NCI-H2196 treated with DMSO at 0.1 percent for 48 hours (cell line): Measurements from ENCODE around the gene KRTAP1-1.
"Not testable (repeated sequence)": the region's sequence is repeated elsewhere in the genome, so short reads cannot be mapped to it uniquely, and the experiment has no call there.

Experiments
- DNase-seq: peaks from one replicate; lab custom pipeline; 2025; ENCODE audit not compliant: unreplicated experiment; lab: John Stamatoyannopoulos, UW

KRTAP1-1 gene

GRCh38 chr17:41057547-41057946 lies 16.3 kb upstream of the KRTAP1-1 start:
- DNase-seq = no peak

- not testable (repeated sequence) for DNase-seq
Observed at GRCh38 chr17:41055130-41055529, 13.9 kb upstream of the KRTAP1-1 start, which contains the start of gene KRTAP2-2. TSS of gene KRTAP2-2 (minus strand) at chr17:41055230. CDS start at chr17:41055211, 19 bp downstream.

- not testable (repeated sequence) for DNase-seq
Observed at GRCh38 chr17:41054556-41054955, 13.3 kb upstream of the KRTAP1-1 start.

- no peak for DNase-seq
Observed at GRCh38 chr17:41054025-41054424, 12.8 kb upstream of the KRTAP1-1 start.

- no peak for DNase-seq
Observed at GRCh38 chr17:41052566-41052965, 11.3 kb upstream of the KRTAP1-1 start.

GRCh38 chr17:41049110-41049509 lies 7.9 kb upstream of the KRTAP1-1 start:
- no peak for DNase-seq

GRCh38 chr17:41048441-41048840 lies 7.2 kb upstream of the KRTAP1-1 start:
- DNase-seq = no peak

- DNase-seq = not testable (repeated sequence)
Observed at GRCh38 chr17:41046735-41047465, 5.7 kb upstream of the KRTAP1-1 start, which contains the start of gene KRTAP2-1. TSS of gene KRTAP2-1 (minus strand) at chr17:41047316. CDS start at chr17:41047267, 49 bp downstream.

GRCh38 chr17:41042953-41043352 lies 1.7 kb upstream of the KRTAP1-1 start:
- no peak for DNase-seq

GRCh38 chr17:41037853-41038350 lies 3.3 kb downstream of the KRTAP1-1 start:
- DNase-seq = no peak

- DNase-seq = peak; percentile 34
Observed at GRCh38 chr17:41034346-41034935, 6.8 kb downstream of the KRTAP1-1 start, which contains the start of gene KRTAP1-3. TSS of gene KRTAP1-3 (minus strand) at chr17:41034874. CDS start at chr17:41034821, 53 bp downstream.

GRCh38 chr17:41029633-41030245 lies 11.5 kb downstream of the KRTAP1-1 start, which contains the start of gene KRTAP1-4:
TSS of gene KRTAP1-4 (minus strand) at chr17:41030195. CDS start at chr17:41030078, 117 bp downstream.
- DNase-seq = no peak

- DNase-seq = no peak
Observed at GRCh38 chr17:41026715-41027471, 14.4 kb downstream of the KRTAP1-1 start, which contains the start of gene KRTAP1-5. TSS of gene KRTAP1-5 (minus strand) at chr17:41027208. CDS start at chr17:41027155, 53 bp downstream.

GRCh38 chr17:41024697-41025096 lies 16.6 kb downstream of the KRTAP1-1 start:
- no peak for DNase-seq

- no peak for DNase-seq
Observed at GRCh38 chr17:41020336-41020735, 20.9 kb downstream of the KRTAP1-1 start.

- DNase-seq = no peak
Observed at GRCh38 chr17:41019415-41019814, 21.8 kb downstream of the KRTAP1-1 start.

GRCh38 chr17:41018541-41018940 lies 22.7 kb downstream of the KRTAP1-1 start:
- no peak for DNase-seq

- no peak for DNase-seq
Observed at GRCh38 chr17:41016578-41017215, 24.6 kb downstream of the KRTAP1-1 start.

- no peak for DNase-seq
Observed at GRCh38 chr17:41015454-41015853, 25.8 kb downstream of the KRTAP1-1 start.

GRCh38 chr17:41013606-41014005 lies 27.6 kb downstream of the KRTAP1-1 start:
- DNase-seq = no peak
